Measurements from ENCODE around the gene BBX. TPM values are rescaled to one million over a fixed set of nuclear protein-coding genes. Genes with fewer than 3 reads are reported as not detected.

Gene BBX
- total and polyA plus RNA-seq, 2 of the 4 experiments (the other 2 are of a cell fraction): 13.6 to 107 TPM

- no peak overlapping the region for H3K9ac ChIP-seq (ENCODE audit: low read depth, low read length)
- no peak overlapping the region for H3K18ac ChIP-seq (ENCODE audit: low read depth, low read length)
- no peak overlapping the region for H2AFZ ChIP-seq (replicated peaks; ENCODE audit: low read length, poor library complexity)
- H2AK9ac ChIP-seq (replicated peaks; ENCODE audit: low read depth, low read length, poor library complexity): no peak overlapping the region
- H3K4me2 ChIP-seq (ENCODE audit: low read depth, low read length): no peak overlapping the region
- CTCF ChIA-PET: no interaction called here
- H3K56ac ChIP-seq (ENCODE audit: extremely low read depth, insufficient read depth, low read length): no peak overlapping the region
- no peak overlapping the region for H2BK15ac ChIP-seq (ENCODE audit: low read depth, low read length)
- no peak overlapping the region for H4K91ac ChIP-seq (ENCODE audit: insufficient read depth, low read depth, low read length)
- no peak overlapping the region for H4K8ac ChIP-seq (ENCODE audit: low read depth in 2 of 2, low read length in 2 of 2)
- no peak overlapping the region for H2BK120ac ChIP-seq (ENCODE audit: low read depth, low read length)
- no peak overlapping the region for H2BK5ac ChIP-seq (ENCODE audit: low read depth, low read length, poor library complexity, severe bottlenecking)
- H3K4me3 ChIP-seq (ENCODE audit: insufficient read depth, low read depth, low read length): no peak overlapping the region
- POLR2A ChIA-PET (ENCODE audit: unreplicated experiment): no interaction called here
- H3K14ac ChIP-seq (replicated peaks; ENCODE audit: low read depth, low read length): no peak overlapping the region
- no peak overlapping the region for H2BK20ac ChIP-seq (ENCODE audit: low read depth, low read length)
- dilution Hi-C loops (cut with HindIII; ENCODE audit: low sequenced_read_pairs, unreplicated experiment) (no loop called here), in situ Hi-C loops (cut with MboI; ENCODE audit: low sequenced_read_pairs) (no loop called here), intact Hi-C loops (cut with micrococcal nuclease) (loop anchor here (5.0 kb wide), 1 partner anchor 527 kb away; no protein-coding TSS in a partner anchor)
- H3K9me1 ChIP-seq (ENCODE audit: insufficient read depth, low read length): peaks cover 2% of the 10 kb centered on the region; the same call in 1 of the 2 replicates
- peaks cover 5 to 21% of the 10 kb centered on the region in 2 experiments; a peak in 3 of 4 replicates for H3K79me1 ChIP-seq (ENCODE audit: low read depth in 1 of 2, low read length in 2 of 2)
- peak; percentile 59; the same call in 1 of the 2 replicates for ATAC-seq (ENCODE audit: low read depth)
- H3K36me3 ChIP-seq (ENCODE audit: control insufficient read depth, insufficient read depth, low read length): no peaks in the 10 kb centered on the region
- H3K9me3 ChIP-seq (ENCODE audit: control insufficient read depth, insufficient read depth, low read length): no peaks in the 10 kb centered on the region
- DNase-seq: peak; percentile 7
- WGBS, 2 experiments (ENCODE audit: extremely low coverage in 2 of 2, insufficient read length in 1 of 2): 100% methylated on average over 1 of the region's 3 CpGs; no CpG with 5 or more reads in 1 of the 2 experiments
- TF ChIP-seq MXI1 (IDR thresholded peaks at IDR 0.05; ENCODE audit: borderline replicate concordance, low read depth, low read length): no peak
- no peak for TF ChIP-seq SMC3 (IDR thresholded peaks at IDR 0.05; ENCODE audit: low read depth, low read length)
- TF ChIP-seq POLR2A (IDR thresholded peaks at IDR 0.05; ENCODE audit: low read depth, low read length): no peak
- TF ChIP-seq RAD21 (IDR thresholded peaks at IDR 0.05; ENCODE audit: low read length): no peak
- TF ChIP-seq CHD1 (IDR thresholded peaks at IDR 0.05; ENCODE audit: low read depth, low read length): no peak
- TF ChIP-seq FOS (IDR thresholded peaks at IDR 0.05; ENCODE audit: low read depth, low read length): no peak
- no peak for TF ChIP-seq NFE2L2 (IDR thresholded peaks at IDR 0.05; ENCODE audit: low read depth, low read length)
- TF ChIP-seq CTCF (conservative IDR thresholded peaks at IDR 0.05; ENCODE audit: low read depth, low read length): no peak
- TF ChIP-seq MAFK (IDR thresholded peaks at IDR 0.05; ENCODE audit: low read depth, low read length): no peak
- no peak for TF ChIP-seq BHLHE40 (IDR thresholded peaks at IDR 0.05; ENCODE audit: low read depth, low read length)
- no peak for TF ChIP-seq CEBPB (IDR thresholded peaks at IDR 0.05; ENCODE audit: low read depth, low read length)
- no peak for TF ChIP-seq ELK1 (IDR thresholded peaks at IDR 0.05; ENCODE audit: borderline replicate concordance, low read depth, low read length)
- TF ChIP-seq USF2 (IDR thresholded peaks at IDR 0.05; ENCODE audit: low read depth, low read length): no peak
- TF ChIP-seq MAZ (IDR thresholded peaks at IDR 0.05; ENCODE audit: borderline replicate concordance, low read depth, low read length): no peak
- TF ChIP-seq RFX5 (IDR thresholded peaks at IDR 0.05; ENCODE audit: low read depth, low read length): no peak
- H2AK5ac ChIP-seq (ENCODE audit: low read depth, low read length): no peak overlapping the region
- no peak overlapping the region for H3K27ac ChIP-seq (ENCODE audit: insufficient read depth, low read length)
- H3K23ac ChIP-seq (ENCODE audit: low read depth, low read length): no peak overlapping the region
- peaks cover 3% of the 10 kb centered on the region; the same call in 1 of the 2 replicates for H4K20me1 ChIP-seq (ENCODE audit: insufficient read depth, low read length)
- peaks cover 4% of the 10 kb centered on the region; the same call in 1 of the 2 replicates for H3K4me1 ChIP-seq (ENCODE audit: control insufficient read depth, insufficient read depth, low read length)
- BruUV-seq (replicated peaks): no TSS peak
- no peak overlapping the region for H4K5ac ChIP-seq (ENCODE audit: low read depth, low read length)
- H3K27me3 ChIP-seq (ENCODE audit: control insufficient read depth, insufficient read depth, low read length): no peaks in the 10 kb centered on the region
- H3K4ac ChIP-seq (ENCODE audit: low read depth, low read length): no peak overlapping the region
These were observed 72.1 kb downstream of the BBX start for GRCh38 chr3:107594870-107595269.

Measured in IMR-90 (cell line).